HEK293T (cell line): ENCODE data around the gene PTPRE.

ENCODE experiments used
- ELF4 ChIP-seq: fragments of 450-650 bp; IDR thresholded peaks from 2 replicates; pipeline ENCODE4 v1.6.1; 2017; ENCODE audit warnings: antibody characterized with exemption
- SP1 ChIP-seq: fragments of 450-650 bp; IDR thresholded peaks from 2 replicates; pipeline ENCODE4 v1.6.1; 2017
- SUZ12 ChIP-seq: fragments of 450-650 bp; IDR thresholded peaks from 2 replicates; pipeline ENCODE4 v1.6.1; 2016; ENCODE audit warnings: mild to moderate bottlenecking
- TARDBP ChIP-seq: fragments of 450-650 bp; IDR thresholded peaks from 2 replicates; pipeline ENCODE4 v1.6.1; 2016
- ZNF384 ChIP-seq: fragments of 450-650 bp; IDR thresholded peaks from 2 replicates; pipeline ENCODE4 v1.6.1; 2016
- TF ChIP-seq, protein P1 (sequence below): fragments of 450-650 bp; IDR thresholded peaks from 2 replicates; pipeline ENCODE4 v1.6.1; 2016

DNA sequence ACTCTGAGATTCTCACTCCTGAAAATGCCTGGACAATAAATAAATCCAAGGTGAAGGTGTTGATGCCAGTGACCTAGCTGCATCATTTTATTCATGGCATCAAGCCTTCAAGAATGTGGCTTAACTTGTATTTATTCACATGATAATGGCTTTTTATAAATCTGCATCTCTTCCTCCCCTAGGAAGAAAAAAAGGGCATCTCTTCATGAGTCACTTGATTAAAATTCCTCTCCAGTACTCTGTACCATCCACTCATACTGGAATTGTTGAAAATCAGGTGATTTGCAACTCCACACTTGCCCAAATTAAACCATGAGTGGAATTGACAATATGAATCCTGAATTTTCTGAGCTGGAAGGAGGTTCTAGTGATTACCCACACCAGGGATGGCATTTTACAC is 30.2 kb downstream of the PTPRE start:
- no peak for TF ChIP-seq SUZ12
- TF ChIP-seq TARDBP = no peak
- TF ChIP-seq SP1 = no peak
- TF ChIP-seq, protein P1, sequence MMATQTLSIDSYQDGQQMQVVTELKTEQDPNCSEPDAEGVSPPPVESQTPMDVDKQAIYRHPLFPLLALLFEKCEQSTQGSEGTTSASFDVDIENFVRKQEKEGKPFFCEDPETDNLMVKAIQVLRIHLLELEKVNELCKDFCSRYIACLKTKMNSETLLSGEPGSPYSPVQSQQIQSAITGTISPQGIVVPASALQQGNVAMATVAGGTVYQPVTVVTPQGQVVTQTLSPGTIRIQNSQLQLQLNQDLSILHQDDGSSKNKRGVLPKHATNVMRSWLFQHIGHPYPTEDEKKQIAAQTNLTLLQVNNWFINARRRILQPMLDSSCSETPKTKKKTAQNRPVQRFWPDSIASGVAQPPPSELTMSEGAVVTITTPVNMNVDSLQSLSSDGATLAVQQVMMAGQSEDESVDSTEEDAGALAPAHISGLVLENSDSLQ = no peak
- no peak for TF ChIP-seq ZNF384
- no peak for TF ChIP-seq ELF4
